Measurements from ENCODE around the gene IRAK3. TPM values are rescaled to one million over a fixed set of nuclear protein-coding genes. Genes with fewer than 3 reads are reported as not detected.
"Not testable (repeated sequence)": the region's sequence is repeated elsewhere in the genome, so short reads cannot be mapped to it uniquely, and the experiment has no call there.

Gene IRAK3
- total RNA-seq, 1 experiment from 2014 or later = not detected

DNA sequence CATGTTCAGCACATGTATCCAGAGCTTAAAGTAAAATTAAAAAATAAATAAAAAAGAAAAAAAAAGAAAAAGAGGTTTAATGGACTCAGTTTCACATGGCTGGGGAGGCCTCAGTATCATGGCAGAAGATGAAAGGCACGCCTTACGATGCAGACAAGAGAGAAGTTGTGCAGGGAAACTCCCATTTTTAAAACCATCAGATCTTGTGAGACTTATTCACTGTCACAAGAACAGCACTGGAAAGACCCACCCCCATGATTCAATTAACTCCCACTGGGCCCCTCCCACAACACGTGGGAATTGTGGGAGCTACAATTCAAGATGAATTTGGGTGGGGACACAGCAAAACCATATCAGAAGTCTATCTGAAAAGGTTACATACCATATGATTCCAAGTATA lies 24.0 kb downstream of the IRAK3 start:
- not testable (repeated sequence) for DNase-seq (ENCODE audit: low spot score)

DNA sequence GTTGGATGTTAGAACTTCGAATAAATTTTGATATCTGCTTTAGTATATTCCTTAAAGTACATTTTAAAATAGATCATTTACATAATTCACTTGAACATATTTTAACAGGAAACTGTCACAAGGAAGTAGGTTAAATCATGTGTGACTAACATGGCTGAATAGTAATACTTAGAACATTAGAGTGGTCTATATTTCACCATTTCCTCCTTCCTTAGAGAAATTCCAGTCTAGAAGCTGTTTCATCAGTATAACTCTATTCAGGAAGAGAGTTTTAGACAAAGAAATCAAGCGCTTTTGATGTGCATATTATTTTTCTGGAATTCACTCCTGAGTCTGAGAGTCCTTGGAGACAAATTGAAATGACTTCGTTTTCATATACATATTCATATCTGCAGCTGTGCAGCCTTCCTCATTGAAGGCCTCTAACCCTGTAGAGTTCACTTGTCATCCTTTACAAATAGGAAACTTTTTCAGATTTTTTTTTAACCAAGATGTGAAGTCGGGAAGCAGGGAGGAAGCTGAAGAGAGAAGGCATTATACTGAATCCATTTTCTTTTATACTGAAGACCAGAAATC lies 28.4 kb downstream of the IRAK3 start:
- DNase-seq (ENCODE audit: low spot score) = no peak

DNA sequence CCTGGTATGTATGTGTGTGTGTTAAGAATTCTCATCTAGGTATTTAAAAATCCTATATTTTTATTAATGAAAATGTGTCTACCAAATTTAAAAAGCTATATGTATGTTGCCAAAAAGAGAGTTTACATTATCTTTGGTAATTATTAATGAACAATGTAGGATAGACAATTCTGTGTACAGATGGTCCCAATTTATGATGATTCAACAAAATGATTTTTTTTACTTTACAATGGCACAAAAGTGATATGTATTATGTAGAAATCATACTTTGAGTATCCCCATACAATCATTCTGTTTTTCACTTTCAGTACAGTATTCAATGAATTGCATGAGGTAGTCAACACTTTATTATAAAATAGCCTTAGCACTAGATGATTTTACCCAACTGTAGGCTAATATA lies 39.4 kb downstream of the IRAK3 start:
- no peak for DNase-seq (ENCODE audit: low spot score)

DNA sequence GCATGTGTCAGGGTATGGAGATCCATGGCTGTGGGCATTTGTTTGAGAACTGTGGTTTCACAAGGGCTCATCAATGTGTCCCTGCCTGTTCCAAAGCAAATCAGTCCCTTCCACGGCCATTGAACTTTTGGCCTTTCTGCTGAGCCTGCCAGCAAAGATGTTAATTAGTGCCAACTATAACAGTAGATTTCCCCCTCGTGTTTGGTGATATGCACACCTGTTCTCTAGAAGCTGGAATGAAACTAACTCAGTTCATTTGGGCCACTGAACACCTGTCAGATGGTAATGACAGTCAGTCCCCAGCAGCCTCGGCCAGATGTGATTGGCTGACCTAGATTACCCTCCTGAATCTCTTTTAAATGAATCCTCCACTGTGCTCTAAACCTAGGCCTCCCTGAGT lies 43.2 kb downstream of the IRAK3 start:
- DNase-seq (ENCODE audit: low spot score) = no peak

DNA sequence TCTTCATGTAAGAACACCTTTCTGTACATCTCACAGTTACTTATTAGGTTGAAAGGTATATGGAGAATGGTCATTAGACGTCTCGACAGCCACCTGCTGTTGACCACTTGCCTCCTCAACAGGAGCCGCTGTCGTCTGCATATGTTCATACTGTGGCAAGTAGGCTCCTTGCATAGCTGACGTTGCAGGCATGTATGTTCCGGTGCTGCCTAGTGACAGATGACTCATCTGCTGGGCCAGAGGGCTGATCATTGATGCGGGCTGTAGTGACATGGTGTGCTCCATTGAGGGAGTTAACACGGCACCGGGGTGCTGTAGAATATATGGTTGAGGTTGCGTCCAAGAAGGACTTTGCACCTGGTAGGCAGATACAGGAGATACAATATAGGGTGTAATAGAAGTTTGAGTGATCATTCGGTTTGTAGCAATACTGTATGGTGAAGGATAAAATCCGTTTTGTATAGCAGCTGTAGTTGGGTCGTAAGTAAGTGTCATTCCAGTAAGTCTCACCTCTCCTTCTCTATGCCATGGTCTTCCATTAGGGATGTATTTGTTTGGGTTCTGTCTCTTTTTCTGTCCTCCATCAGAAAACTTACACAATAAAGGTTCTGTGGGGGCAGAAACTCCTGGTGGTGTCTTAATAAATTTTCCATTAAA lies 45.2 kb downstream of the IRAK3 start:
- peak; percentile 78 for DNase-seq (ENCODE audit: low spot score)

DNA sequence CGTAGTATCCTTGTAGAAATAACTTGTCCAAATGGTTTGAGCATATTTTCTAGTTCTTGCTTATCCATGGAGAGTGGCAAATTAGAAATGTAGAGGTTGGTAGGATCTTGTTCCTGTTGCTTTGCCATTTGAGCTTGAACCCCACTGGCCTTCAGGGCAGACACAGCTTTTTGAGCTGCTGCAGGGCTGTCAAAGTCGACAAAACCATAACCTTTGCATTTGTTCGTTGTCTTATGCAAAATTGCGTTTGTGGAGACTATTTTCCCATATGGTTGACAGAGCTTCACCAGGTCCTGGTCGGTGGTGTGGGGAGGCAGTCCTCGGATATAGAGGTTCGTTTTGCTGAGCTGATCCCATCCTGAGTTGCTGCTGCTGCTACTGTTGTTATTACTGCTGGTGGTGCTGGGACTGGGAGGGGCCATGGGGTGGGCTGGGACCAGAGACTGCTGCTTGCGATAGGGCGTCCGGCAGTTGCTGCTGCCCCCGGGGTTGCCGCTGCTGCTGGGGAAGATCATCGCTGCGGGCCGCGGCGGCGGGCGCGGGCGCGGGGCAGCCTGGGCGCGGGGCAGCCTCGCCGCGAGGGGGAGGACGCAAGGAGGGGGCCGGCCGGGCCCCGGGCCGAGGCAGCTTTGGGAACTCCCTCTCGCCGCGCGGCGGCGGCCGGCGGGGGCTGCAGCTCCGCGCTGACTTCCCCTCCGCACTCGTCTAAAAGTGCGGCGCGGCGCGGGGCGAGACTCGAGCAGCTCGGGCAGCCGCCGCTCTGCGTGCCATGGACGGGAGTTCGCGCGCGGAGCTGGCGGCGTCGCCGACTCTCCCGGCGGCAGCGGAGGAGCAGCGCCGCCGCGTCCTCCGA lies 46.0 kb downstream of the IRAK3 start:
- peak; percentile 1 for DNase-seq (ENCODE audit: low spot score)

DNA sequence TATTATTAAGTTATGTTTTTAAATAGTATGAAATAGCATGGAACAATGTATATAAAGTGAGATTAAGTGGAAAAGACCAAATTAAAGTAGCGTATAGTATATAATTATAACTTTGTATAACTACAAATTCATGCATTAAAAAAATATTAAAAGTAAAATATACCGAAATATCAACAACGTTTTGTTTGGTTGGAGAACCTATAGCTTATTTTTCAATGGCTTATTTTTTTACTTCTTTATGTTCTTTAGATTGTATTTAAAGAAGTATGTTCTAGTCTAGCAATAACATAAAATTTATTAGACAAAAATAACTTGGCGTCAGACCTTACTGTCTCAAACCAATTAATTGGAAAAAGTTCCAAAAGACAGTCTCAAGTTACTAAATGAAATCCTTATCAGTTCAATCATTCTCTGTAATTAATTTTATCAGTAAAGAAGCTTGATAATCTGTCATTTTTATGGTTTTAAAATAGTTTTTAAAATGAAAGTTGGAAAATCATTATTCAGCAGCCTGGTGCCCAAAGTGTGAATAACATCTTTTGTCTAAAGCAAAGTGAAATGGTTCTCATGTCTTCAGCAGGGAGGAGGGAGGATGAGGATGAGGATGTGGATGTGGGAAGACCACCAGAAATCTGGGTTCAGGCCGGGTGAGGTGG lies 46.7 kb downstream of the IRAK3 start:
- peak; percentile 2 for DNase-seq (ENCODE audit: low spot score)

DNA sequence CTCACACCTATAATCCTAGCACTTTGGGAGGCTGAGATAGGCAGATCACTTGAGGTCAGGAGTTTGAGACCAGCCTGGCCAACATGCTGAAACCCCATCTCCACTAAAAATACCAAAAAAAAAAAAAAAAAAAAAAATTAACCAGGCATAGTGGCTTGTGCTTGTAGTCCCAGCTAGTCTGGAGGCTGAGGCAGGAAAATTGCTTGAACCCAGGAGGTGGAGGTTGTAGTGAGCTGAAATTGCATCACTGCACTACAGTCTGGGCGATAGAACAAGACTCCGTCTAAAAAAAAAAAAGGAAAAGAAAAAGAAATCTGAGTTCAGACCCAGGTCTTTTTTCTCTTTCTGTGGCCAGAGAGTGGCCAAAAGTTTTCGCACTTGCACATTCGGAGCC lies 47.3 kb downstream of the IRAK3 start:
- DNase-seq (ENCODE audit: low spot score) = not testable (repeated sequence)

DNA sequence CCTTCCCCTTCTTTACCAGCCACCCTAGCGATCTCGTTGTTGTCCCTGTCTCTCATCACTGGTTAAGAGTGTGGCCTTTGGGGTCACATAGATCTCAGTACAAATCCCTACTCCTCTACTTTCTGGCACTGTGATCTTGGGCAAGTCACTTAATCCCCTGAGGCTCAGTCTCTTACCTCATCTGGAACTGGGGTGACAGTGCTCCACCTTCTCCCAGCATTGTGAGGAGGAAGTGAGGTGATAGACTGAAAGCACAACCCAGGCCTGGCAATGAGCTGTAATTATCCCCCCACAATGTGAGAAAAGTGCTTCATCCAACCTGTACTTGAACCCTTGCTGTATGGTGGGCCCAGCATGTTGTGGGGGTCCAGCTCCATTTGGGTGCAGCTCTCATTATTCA lies 48.0 kb downstream of the IRAK3 start:
- DNase-seq (ENCODE audit: low spot score) = no peak

DNA sequence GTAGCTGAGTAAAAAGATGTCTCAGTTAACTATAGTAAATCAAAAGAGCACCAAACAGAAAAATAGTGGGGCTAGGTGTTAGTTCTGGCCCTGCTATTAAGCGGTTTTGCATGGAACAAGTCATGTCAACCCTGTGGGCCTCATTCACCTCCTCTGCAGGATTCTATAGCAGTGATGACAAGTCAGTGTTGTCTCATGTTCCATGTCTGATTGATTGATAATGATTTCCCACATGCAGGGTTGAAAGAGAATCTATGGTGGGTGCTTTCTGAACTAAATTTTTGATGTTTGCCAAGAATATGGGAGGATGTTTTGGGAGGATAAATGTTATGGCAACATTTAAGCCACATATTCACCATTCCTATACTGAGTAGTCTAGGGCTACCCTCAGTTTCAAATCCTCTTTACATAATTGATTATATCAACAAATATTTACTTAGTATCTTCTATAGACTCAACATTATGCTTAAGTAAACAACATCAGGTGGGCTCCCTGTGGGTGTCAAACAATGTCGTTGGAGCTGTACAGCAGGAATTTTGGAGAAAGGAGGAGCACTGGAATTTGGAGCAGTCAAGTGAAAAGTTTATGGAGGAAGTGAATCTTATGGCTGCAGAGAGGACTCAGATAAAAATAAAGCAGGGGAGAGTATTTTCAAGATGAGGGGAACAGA lies 48.6 kb downstream of the IRAK3 start:
- DNase-seq (ENCODE audit: low spot score) = no peak

DNA sequence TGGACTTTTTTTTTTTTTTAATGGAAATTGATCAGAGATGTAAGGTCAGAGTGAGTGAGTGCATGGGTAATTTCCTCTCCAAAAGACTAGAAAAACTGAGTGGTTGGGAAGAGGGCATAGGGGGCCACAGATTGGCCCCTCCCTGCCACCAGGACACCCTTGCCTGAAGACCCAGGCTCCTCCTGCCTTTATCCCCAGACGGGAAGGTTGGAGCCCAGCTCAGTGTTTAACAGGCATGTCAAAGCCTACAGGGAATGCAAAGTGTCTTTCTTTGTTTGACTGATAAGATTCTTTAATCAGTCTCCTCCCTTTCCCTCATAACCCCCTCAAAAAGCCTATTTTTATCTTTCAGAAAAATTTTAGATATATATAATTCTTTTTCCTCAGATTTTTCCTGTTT lies 50.3 kb downstream of the IRAK3 start:
- no peak for DNase-seq (ENCODE audit: low spot score)

DNA sequence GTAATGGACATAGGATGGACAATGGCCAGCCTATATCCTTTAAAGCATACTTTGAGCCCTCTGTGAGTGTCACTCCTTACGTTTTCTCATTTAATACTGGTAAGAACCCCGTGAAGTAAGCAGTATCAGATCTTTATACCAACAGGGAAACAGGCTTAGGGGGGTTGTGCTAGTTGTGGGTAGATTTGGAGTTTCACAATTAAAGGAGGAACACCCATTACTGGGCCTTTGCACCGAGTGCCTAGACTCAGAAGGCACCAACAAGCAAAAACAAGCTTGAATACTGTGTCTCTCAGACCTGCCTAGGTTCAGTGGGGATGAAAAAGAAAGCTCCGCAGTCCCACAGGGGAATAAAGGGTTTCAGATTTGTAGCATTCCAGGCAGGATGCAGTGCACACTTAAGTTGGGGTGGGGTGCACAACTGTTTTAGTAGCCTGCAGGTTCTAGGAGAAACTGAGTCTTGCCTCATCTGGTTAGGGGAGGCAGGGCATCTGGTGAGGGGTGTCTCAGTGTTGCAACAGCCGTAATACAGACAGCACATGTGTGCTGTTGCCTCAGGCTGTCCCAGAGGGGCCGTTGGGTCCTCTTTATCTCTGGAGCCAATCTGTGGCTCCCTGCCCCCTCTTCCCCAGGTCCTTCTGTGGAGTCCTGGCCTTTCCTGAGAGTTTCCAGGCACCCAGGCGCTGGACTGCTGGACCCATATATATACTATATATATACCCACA lies 51.2 kb downstream of the IRAK3 start:
- DNase-seq (ENCODE audit: low spot score) = no peak

DNA sequence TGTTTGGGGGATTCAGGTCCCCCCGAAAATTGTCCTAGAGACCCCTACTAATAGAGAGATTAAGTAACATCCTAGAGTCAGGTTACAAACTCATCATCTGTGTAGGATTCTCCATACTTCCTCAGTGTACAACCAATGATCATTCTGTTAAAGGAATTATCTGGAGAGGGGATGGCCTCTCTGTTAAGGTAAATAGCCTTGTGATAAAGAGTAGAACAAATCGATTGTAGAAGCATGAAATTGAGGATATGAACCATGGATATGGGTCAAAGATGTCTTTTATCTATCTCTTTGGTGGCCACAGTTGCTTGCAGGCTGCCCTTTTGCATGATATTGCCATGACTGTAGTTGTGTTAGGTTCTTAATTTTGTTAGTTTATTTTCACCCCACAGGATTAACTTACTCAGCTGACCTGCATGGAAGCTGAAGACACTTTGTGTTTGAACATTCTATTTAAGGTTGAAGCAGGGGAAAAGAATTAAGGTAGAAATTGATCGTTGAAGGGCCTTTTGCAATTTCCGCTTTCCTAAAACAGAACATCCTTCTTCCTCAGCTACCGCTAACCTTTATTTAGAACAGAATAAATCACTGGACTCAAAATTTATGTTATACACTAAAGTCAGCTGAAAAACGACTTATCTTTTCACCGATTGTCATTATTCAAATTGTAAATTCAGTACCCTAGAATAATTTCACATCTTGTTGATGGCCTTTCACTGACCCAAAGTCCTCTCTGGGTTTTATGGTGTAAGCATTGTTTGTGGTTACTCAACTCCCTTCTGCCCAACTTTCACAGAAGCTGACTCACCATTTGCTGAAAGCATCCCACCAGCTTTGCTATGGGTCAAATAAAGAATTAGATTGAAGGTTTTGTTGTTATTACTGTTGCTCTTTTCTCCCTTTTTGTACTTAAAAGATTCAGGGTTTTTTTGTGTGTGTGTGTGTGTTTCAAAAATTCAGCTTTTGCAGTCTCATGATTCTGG lies 52.3 kb downstream of the IRAK3 start:
- no peak for DNase-seq (ENCODE audit: low spot score)

DNA sequence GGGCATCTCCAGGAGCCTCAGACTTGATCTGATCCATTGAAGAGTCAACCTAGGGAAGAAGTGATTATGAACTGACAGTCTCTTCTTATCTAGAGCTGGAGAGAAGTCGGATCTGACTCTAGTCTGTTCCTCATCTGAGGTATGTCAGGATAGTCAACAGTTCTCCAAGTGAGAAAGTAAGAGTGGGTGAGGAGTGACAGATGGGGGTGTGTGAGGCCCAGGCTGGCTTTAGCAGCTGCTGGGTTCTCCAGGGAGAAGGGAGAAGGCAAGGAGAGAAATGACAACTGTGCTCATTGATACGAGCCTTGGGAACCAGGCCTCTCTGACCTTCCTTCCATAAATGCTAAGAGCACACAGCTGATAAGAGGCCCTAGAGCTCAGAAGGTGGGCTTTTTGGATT lies 53.3 kb downstream of the IRAK3 start:
- no peak for DNase-seq (ENCODE audit: low spot score)

DNA sequence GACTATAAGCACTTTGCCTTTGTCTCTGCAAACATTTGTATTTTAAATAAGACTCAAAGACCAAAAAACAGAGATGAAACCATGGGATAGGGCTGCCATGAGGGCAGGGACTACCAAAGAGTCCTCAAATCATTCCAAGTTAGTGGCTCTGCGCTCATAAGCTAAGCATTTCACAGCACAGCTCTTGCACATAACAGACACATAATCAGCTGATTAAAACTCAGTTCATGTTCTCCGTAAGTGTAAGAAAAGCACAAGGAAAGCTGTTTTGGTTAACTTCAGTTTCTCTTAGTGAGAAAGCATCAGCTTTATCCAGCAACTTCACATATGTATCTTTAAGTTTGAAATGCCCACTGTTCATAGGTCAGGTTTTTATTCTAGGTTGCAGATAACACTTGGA lies 54.9 kb downstream of the IRAK3 start:
- DNase-seq (ENCODE audit: low spot score) = no peak

DNA sequence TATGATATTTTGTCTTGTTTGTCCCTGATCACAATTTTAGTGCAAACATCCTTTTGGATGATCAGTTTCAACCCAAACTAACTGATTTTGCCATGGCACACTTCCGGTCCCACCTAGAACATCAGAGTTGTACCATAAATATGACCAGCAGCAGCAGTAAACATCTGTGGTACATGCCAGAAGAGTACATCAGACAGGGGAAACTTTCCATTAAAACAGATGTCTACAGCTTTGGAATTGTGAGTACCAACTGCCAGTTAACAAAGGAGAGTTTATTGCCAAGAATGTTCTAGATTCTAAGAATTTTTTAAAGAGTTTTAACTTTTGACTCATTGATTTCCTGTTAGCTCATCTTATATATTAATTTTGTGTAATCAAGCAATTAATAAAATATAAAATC lies 55.4 kb downstream of the IRAK3 start:
- no peak for DNase-seq (ENCODE audit: low spot score)

DNA sequence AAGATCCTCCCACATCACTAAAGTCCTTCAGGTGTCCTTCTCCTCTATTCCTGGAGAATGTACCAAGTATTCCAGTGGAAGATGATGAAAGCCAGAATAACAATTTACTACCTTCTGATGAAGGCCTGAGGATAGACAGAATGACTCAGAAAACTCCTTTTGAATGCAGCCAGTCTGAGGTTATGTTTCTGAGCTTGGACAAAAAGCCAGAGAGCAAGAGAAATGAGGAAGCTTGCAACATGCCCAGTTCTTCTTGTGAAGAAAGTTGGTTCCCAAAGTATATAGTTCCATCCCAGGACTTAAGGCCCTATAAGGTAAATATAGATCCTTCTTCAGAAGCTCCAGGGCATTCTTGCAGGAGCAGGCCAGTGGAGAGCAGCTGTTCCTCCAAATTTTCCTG lies 58.7 kb downstream of the IRAK3 start:
- no peak for DNase-seq (ENCODE audit: low spot score)

DNA sequence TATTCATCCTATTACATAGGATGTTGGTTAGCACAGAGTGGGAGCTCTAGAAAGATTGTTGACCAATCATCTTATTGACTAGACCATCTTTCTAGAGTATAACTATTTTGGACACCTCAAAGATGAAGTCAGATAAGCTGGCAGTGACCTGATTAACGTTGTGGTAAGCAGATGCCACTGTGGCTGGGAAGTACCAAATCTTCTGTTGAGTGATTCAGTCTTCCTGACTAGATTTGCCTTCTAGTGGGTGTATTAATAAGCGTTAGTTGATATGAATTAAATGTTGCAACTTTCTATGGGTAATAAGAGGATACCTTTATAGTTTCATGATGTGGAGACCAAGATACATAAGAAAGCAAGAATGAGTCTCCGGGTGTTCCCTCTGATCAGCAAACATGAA lies 62.0 kb downstream of the IRAK3 start:
- DNase-seq (ENCODE audit: low spot score) = no peak

DNA sequence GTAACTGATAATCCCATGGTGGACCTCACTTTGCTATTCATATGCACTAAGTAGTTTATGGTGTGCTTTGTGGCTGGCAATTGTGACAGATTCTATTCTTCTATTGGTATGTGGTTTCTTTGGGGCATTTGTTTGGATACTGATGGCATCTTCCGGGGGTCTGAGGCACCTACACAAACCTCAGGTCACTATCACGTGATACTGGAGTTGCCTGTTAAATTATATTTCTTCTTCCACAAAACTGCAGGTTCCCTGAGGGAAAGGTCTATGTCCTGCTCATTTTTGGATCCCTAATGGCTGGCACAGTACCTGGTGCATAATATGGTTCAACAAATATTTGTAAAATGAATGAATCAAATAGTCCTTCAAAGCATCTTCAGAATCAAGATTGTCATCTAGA lies 63.8 kb downstream of the IRAK3 start:
- no peak for DNase-seq (ENCODE audit: low spot score)

DNA sequence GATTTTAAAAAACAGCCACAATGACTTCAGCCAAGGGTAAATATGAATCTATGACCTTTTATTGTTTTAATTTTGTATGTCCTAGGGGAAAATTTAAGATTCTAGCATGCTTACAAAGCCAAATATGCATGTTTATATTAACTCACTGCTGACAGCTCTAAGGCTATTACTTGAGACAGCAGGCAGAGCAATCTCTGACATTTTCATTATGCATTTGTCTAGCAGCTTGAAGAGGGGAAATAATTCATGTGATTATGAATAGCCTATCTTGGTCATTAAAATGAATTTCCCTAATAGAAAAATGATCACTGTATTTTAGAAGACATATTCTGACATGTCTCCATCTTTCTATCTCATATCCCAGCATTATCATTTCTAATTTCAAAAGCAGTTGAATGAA lies 66.7 kb downstream of the IRAK3 start:
- no peak for DNase-seq (ENCODE audit: low spot score)
